GM12801 (cell line): ENCODE results near the gene CRB3.

Experiments used
- TF ChIP-seq, protein P1 (sequence below): IDR thresholded peaks from one replicate; pipeline ENCODE4 v1.5.1; 2011; ENCODE audit warnings: control low read depth; ENCODE audit not compliant: insufficient read length; ENCODE audit errors: extremely low read depth

Gene CRB3

GRCh38 chr19:6429419-6430221 is 34.5 kb upstream of the CRB3 start:
- TF ChIP-seq, protein P1, sequence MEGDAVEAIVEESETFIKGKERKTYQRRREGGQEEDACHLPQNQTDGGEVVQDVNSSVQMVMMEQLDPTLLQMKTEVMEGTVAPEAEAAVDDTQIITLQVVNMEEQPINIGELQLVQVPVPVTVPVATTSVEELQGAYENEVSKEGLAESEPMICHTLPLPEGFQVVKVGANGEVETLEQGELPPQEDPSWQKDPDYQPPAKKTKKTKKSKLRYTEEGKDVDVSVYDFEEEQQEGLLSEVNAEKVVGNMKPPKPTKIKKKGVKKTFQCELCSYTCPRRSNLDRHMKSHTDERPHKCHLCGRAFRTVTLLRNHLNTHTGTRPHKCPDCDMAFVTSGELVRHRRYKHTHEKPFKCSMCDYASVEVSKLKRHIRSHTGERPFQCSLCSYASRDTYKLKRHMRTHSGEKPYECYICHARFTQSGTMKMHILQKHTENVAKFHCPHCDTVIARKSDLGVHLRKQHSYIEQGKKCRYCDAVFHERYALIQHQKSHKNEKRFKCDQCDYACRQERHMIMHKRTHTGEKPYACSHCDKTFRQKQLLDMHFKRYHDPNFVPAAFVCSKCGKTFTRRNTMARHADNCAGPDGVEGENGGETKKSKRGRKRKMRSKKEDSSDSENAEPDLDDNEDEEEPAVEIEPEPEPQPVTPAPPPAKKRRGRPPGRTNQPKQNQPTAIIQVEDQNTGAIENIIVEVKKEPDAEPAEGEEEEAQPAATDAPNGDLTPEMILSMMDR: no peak

GRCh38 chr19:6431891-6432290 is 32.2 kb upstream of the CRB3 start:
- TF ChIP-seq, protein P1: no peak

DNA sequence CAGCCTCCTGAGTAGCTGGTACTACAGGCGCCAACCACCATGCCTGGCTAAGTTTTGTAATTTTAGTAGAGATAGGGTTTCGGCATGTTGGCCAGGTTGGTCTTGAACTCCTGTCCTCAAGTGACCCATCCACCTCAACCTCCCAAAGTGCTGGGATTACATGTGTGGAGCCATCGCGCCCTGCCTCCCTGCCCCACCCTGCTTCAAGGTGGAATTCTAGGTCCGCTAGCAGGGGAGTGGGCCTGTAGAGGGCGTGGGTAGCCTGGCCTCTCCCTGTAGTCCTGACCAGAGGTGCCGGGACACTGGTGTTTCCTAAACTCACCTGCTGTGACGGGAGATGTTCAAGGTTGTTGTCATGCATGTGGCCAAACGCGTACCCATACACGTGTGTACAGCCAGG is 30.9 kb upstream of the CRB3 start:
- TF ChIP-seq, protein P1: no peak

DNA sequence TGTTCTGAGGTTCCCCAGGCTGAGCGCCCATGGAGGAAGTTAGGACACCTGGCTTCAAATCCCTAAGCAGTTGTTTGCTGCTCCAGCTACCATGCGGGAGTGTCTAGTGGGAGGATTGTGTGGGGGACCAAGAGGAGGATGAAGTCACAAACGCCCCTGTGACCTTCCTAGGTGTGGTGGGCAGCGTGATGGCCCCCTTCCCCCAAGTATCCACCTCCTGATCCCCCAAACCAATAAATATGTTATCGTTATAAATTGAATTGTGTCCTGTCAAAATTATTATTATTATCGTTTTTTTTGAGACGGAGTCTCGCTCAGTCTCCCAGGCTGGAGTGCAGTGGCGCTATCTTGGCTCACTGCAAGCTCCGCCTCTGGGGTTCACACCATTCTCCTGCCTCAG is 30.4 kb upstream of the CRB3 start, which contains the start of gene SLC25A41:
Gene SLC25A41, minus strand, starts transcription at position 101 of the 400 bp plus-strand sequence. Its CDS starts 70 bp downstream, at position 31.
- TF ChIP-seq, protein P1: no peak

DNA sequence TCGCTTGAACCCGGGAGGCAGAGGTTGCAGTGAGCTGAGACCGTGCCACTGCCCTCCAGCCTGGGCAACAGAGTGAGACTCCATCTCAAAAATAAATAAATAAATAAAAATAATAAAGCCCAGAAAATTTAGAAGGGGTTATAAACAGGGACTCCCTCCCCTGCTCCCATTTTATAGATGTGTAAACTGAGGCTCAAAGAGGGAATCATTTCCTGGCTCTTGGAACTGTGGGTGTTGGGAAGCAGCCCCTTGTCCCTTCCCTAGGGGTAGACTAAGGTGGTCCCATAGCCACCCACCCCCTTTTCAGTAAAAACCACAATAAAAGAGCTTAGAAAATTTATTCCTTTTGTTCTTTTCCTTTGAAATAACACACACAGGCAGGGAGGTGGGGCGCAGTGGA is 24.3 kb upstream of the CRB3 start:
- TF ChIP-seq, protein P1: no peak

DNA sequence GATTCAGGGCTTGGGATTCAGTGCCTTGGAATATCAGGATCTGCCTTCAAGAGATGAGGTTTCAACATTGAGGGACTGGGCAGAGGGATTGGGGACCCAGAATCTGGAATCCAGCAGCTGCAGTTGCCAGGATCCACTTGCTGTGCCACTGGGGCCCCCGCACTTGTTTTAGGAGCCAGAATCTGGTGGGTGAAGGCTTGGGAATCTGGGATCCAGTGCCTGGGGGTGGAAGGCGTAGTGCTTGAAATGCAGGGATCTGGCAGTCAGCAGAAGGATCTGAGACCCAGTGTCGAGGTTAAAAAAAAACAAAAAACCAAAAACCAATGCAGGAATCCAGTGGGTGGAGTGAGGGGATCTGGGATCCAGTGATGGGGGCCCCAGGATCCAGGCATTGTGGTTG is 23.2 kb upstream of the CRB3 start:
- TF ChIP-seq, protein P1: no peak

DNA sequence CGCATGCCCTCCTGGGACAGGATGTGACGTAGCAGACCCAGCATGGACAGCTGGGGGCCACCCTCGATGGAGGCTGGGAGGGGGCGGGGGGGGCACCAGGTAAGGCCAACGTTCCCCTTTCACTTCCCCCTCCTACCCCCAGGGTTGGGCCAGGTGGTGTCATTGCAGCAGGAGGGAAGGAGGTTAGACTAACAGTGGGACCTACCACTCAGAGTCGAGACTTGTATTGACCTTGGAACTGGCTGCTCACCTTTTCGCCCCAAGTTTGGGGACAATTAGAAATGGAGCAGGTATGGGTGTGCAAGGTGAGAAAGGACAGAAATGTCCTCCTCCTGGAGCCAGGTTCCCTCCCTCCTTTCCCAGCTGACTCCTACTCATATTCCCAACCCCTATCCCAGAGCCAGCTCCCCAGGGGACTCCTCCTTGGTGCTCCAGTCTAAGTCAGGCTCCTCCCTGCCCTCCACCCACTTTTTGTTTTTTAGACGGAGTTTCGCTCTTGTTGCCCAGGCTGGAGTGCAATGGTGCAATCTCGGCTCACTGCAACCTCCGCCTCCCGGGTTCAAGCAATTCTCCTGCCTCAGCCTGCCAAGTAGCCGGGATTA is 21.9 kb upstream of the CRB3 start:
- TF ChIP-seq, protein P1: no peak
